ENCODE data around the gene TLR2.

- TF ChIP-seq POLR2A (IDR thresholded peaks at IDR 0.05) (no peak), CTCF (IDR thresholded peaks at IDR 0.05) (no peak)
Measured at GRCh38 chr4:153706519-153706918, 22.4 kb downstream of the TLR2 start.
